K562 treated with DMSO at 1 percent for 24 hours (cell line): Measurements from ENCODE around the gene BLVRB. TPM values are rescaled to one million over a fixed set of nuclear protein-coding genes. Genes with fewer than 3 reads are reported as not detected.

Experiments
- total RNA-seq: library from RNA; unstranded; fragments of 300-600 nt; gene quantifications from 2 replicates; pipeline ENCODE4 v1.2.3, GENCODE V29; 2022; ENCODE audit warnings: low read depth; ENCODE audit not compliant: insufficient read depth

BLVRB gene
- total RNA-seq = 834 and 1,005 TPM in 2 replicates

DNA sequence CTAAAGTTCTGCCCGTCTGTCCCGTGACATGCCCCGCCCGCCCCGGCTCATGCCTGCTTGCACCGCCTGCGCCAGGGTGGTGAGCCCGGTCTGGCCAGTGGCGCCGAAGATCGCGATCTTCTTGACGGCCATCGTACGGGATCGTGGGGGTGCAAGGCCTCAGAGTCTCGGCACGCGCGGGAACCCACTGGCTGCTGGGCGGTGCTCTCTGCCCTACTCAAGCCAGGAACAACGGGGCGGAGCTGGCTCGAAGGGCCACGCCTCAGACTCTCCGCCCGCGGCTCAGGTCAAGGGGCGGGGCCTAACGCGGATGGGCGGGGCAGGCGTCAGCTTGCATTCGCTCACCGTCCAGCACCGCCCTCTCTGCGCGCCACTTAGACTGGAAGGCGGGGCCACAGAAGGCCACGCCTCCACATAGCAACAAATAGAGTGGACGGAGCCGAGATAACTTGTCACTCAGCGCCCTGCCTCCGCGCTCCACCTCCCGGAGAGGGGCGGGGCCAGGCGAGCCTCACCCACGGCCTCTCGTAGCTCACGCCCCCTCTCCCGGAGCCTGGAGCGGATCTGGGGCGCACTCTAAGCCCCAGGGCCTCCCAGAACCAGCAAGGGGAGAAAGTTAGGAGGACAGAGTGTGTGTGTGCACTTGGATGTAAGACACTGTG lies at the start of gene BLVRB:
TSS of gene BLVRB (minus strand) at position 189 of the 662 bp plus-strand sequence. CDS start at position 132, 57 bp downstream.

DNA sequence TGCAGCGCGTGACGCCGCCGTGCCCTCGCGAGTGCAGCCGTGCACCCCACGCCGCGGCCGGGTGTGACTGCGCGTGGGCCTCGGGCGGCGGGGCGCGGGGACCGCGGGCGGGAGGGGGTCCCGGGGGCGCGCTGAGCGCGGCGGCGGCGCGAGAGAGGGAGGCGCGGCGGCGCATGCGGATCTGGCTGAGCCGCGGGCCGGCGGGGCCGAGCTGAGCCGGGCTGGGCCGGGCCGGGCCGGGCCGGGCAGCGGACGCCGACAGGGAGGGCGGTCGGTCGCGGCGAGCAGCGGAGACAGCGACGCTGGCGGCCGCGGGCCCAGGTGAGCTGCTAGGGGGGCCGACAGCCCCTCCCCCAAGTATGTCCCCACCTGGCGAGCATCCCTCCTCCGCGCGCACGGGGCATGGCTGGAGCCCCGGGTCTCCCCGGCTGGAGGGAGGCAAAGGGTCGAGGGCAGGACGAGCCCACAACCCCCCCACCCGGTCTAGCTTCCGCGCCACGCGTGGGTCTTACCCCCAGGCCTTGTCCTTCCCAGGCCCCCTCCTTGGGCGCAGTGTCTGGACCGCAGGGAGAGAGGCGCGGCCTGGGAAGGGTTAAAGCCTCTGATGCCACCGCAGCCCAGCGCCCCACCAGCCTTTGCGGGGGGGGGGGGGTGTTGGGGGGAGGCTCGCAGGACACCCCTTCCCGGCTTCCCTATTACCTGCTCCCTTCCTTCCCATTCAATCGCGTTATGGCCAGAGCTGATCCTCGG lies 1.6 kb upstream of the BLVRB start, which contains the start of gene SPTBN4:
TSS of gene SPTBN4 (plus strand) at position 17 of the 750 bp plus-strand sequence. CDS start 5,621 bp downstream, outside the sequence.

GRCh38 chr19:40444000-40444824 lies 21.3 kb downstream of the BLVRB start, which contains the start of gene SERTAD3:
SERTAD3 (minus strand) TSS chr19:40444335; CDS start chr19:40442080, 2,255 bp downstream.

DNA sequence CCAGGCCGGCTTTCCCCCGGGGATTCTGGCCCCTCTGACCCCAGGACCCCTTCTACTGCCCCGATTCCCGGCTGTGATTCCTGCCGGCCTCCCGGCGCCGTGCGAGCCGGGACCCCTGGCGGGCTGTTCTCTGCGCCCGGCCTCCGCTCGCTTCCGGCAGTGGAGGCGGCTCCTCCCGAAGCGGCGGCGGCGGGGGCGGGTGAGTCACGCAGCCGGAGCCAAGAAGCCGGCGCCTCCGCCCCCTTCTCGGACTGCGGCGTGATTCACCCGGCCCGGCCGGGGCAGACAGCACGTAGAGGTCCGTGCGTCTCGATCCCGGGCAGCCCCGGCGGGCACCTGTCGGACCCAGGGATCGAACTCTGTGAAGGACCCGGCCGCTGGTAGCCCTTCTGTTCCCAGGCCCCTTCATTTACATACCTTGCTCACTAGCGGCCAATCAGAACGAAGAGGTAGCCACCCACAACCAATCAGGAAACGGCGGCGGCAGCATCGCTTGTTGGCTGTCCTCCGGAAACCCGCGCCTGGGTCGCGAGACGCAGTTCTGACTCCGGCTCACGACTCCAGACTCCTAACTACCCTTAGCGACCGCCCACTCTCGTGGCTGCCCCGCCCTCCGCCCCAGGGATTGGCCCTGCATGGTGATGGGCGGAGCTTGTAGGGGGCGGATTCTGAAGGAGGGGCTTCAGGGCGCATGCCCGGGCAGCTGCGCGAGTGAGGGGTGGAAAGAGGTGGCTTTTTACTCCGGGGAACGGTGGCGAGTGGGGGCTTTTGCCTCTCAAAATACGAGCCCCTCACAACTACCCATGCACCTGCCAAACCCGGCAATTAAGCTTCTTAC lies 39.9 kb downstream of the BLVRB start, which contains the start of gene SERTAD1:
TSS of gene SERTAD1 (minus strand) at position 543 of the 838 bp plus-strand sequence. CDS start 2,446 bp downstream, outside the sequence.

DNA sequence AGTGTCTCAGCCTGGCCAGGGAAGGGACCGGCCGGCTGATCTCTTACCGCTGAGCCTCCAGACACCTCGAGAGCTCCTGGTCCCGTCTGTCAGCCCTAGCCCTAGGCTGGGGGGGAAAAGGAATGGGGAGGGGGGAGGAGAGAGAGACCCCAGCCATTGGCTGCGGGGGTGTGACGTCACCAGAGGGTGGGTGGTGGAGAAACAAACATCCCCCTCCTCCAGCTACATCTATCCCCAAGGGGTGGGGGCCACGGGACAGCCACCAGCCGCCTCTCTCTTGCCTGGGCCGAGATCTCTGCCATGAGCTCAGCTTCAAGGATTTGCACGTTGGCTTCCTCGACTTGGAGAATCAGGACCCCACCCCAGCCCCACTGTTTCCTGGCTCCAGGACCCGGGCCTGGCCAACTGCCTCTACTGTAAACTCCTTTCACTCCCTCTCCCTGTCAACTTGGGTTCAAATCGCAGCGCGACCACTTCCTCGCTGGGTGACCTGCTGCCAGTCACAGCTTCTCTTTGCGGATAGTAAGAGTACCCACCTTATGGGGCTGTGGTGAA lies 52.2 kb downstream of the BLVRB start, which contains the start of gene PRX:
TSS of gene PRX (minus strand) at position 88 of the 555 bp plus-strand sequence. CDS start 5,446 bp downstream, outside the sequence.

Other genes starting within 250 kb of the BLVRB start
- not detected in 2 replicates for gene TTC9B, start 247.4 kb downstream of the BLVRB start, total RNA-seq
- gene CCNP, start 239.1 kb downstream of the BLVRB start, total RNA-seq = not detected in 2 replicates
- 53.7 and 58.9 TPM in 2 replicates for gene AKT2, start 180.4 kb downstream of the BLVRB start, total RNA-seq
- 19.2 and 21.4 TPM in 2 replicates for gene C19orf47, start 117.3 kb downstream of the BLVRB start, total RNA-seq
- gene PLD3, start 117.0 kb downstream of the BLVRB start, total RNA-seq = 1,029 and 1,087 TPM in 2 replicates
- 0.58 and 1.3 TPM in 2 replicates for gene HIPK4, start 75.6 kb downstream of the BLVRB start, total RNA-seq
- gene PRX, start 52.4 kb downstream of the BLVRB start, total RNA-seq = 8.2 and 8.3 TPM in 2 replicates
- gene SERTAD1, start 39.8 kb downstream of the BLVRB start, total RNA-seq = 50.7 and 53.0 TPM in 2 replicates
- 33.7 and 34.9 TPM in 2 replicates for gene SERTAD3, start 21.4 kb downstream of the BLVRB start, total RNA-seq
- gene SPTBN4, start 1.3 kb upstream of the BLVRB start, total RNA-seq = 3.8 and 4.5 TPM in 2 replicates
- 124 and 131 TPM in 2 replicates for gene SHKBP1, start 111.1 kb upstream of the BLVRB start, total RNA-seq
- gene LTBP4, start 135.6 kb upstream of the BLVRB start, total RNA-seq = 251 and 283 TPM in 2 replicates
- 25.7 and 32.9 TPM in 2 replicates for gene NUMBL, start 224.9 kb upstream of the BLVRB start, total RNA-seq